ENCODE data around the gene AFAP1.

AFAP1 gene

DNA sequence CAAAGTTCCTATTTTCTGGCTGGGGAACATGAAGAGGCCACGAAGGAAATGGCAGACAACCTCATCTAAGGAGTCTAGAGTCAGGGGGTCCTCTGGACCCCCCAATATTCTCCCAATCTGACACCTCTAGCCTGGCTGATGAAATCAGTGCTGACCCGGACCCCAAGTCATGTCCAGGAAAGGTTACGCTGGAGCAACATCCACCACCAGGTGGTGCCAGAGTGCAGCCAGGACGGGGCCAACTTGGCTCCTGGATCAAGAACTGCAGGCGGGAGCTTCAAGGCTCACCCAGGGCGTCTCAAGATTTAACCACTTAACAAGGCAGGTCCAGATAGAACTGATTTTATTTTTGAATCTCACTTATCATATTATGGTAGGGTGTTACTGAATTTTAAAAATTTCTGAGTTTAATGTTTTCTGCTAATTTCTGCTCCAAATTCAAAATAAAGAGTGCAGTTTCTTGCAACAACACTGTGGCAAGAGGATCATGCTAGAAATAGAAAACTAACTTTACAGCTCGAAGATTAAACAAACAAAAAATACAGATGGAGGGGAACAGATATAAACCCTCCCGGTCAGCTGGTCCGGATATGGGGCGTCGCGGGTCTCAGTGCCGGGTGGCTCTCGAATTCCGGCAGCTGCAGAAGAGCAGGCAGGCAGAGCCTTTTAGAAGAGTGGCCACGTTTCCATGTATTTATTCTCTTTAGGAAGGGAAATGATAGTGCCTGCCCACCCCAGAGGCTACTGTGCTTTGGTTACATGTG lies 135.5 kb downstream of the AFAP1 start:
- peak; percentile 60 to 76 for DNase-seq (ENCODE audit: low read depth in 2 of 2)

DNA sequence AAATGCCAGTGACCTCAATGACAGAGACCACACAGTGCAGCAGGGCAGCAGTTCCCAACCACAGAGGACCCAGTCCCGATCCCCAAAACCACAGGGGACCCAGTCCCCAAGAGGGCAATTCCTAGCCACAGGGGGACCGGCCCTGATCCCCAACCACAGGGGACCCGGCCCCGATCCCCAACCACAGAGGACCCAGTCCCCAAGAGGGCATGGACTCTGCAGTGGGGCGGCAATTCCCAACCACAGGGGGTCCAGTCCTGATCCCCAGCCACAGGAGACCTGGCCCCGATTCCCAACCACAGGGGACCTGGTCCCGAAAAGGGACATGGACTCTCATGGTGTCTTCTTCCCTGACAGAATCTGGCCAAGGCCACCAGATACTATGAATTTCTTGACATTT lies 136.3 kb downstream of the AFAP1 start:
- DNase-seq (ENCODE audit: low read depth in 2 of 2) = no peak

DNA sequence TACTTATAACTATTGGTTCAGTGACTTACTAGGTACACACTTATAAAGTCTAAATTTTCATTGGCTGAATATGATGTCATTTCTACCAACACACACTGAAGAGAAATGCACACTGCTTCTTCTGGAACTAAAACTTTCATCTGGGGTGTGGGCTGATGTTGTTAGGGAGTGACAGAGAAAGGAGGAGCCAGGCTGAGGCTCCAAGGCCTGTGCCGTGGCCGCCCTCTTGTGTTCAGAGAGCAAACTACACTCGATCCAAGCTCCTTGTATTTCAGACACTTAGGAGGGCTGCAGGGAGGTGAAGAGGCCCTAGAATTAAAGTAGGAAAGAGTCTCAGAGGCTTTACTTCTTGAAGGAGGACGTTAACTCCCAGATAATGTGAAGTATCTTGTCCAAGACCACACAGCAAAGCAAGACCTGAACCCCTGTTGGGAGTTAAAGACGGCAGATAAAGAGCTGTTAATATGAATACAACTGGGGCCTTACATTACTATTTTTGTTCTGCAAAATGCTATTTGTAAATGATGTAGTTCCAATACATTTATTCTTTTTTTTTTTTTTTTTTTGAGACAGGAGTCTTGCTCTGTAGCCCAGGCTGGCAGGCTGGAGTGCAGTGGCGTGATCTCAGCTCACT lies 137.5 kb downstream of the AFAP1 start:
- DNase-seq (ENCODE audit: low read depth in 2 of 2) = peak; percentile 33 to 62

DNA sequence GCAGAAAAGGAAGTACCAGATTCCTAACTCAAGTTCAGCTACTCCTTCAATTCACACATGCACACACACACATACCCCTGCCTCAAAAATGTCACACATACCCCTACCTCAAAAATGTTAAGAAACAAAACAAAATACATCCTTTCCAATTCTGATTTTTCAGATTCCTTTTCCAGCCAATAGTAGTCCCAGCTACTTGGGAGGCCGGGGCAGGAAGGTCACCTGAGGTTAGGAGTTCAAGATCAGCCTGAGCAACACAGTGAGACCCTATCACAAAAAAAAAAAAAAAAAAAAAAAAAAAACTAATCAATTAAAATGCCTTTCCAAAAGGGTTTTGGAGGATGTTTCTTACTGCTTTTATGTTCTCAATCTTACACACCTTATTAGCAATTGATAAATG lies 138.0 kb downstream of the AFAP1 start:
- no peak for DNase-seq (ENCODE audit: low read depth in 2 of 2)

DNA sequence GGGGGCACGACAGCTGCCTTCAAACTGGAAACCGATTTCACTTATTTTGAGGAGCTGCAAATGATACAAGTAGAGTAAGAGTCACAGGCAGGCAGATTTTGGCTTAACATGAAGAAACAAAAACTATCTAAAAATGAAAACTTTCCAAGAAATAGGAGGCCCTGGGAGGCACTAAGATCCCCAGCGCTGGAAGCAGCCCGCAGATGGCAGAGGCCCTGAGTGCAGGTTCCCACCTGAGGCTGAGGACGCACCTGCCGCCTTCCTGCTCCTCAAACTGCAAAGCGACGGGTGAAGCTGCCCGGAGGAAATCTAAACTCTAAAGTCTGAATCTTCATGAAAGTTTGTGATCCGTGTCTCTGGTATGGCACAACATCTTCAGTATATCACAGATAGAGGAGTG lies 138.7 kb downstream of the AFAP1 start:
- no peak for DNase-seq (ENCODE audit: low read depth in 2 of 2)

- no peak for DNase-seq (ENCODE audit: low read depth in 2 of 2)
These were observed 139.3 kb downstream of the AFAP1 start for GRCh38 chr4:7800410-7800809.

DNA sequence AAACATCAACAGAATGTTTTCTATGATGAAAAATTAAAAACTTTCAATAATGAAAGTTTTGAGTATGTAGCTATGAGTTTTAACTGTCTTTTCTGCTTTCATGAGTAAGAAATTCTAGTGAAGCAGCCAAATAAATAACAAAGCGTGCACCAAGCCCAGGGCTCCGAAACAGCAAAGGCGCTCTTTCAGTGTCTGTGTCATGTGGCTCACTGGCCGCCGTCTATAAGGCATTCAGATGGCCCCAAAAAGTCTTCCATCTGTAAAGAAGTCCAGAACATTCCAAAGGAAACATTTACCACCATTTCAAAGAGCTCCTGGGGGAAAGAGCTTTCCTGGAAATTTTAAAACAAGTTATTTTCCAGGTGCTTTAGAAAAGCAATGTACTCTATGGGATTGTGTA lies 139.9 kb downstream of the AFAP1 start:
- DNase-seq (ENCODE audit: low read depth in 2 of 2) = no peak

- DNase-seq (ENCODE audit: low read depth in 2 of 2) = no peak
These were observed 140.4 kb downstream of the AFAP1 start for GRCh38 chr4:7799306-7799705.

DNA sequence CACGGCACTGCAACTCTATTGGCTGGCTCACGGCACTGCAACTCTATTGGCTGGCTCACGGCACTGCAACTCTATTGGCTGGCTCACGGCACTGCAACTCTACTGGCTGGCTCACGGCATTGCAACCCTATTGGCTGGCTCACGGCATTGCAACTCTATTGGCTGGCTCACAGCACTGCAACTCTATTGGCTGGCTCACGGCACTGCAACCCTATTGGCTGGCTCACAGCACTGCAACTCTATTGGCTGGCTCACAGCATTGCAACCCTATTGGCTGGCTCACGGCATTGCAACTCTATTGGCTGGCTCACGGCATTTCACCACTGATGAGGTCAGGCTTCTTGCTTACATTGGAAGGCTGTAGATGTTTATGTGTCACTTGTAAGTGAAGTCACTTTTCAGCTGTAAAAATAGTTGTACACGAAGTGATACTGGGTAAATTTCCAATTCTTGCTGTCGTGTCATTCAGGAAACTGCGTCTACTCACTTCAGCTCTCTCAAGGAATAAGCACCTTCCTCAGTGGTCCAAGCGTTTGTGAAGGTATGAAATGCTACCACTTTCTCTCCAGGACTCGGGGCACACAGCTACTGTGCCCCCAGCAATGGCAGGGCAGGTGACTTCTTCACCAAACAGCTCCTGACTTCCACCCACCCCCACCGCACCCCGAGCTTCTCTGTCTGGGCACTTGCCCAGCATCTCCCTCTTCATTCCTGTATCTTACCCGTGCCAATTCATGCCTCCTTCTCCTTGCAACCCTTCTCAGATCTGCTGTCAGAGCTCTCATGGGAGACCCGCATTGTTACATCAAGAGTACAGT lies 141.3 kb downstream of the AFAP1 start:
- no peak for DNase-seq (ENCODE audit: low read depth in 2 of 2)

DNA sequence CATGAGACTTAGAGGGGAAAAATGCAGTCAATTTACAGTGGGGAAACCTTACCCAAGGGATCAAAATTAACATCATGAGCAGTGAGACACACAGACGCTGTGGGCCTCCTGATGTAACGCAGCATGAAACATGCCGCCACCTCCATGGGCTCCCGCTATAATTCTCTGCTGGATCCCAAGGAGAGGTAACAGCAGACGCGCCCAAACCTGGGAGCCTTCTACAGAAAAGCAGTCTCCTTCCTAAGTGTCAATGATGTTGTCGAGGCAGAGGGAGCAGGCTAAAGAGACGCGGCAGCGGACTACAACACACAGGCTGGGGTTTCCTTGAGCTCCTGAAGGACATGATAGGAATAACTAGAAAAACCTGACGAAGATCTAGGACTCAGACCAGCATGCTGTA lies 142.3 kb downstream of the AFAP1 start:
- no peak for DNase-seq (ENCODE audit: low read depth in 2 of 2)

DNA sequence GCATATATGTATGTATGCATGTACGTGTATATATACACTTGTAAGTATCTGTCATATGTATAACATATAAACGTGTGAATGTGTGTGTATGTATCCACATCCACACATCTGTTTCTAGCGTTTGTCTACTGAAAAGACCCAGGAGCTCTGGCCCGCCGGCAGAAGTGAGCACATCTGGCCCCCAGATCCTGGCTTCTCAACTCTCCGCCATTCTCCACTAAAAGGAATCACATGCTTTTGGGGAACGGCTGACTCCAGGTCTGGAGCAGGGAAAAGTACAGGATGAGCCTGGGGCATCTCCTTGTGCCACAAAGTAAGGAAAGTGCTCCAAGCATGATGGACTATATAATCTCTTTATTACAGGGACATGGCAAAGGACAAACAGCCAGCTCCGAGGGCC lies 143.7 kb downstream of the AFAP1 start:
- DNase-seq (ENCODE audit: low read depth in 2 of 2) = no peak

GRCh38 chr4:7793186-7793585 lies 146.5 kb downstream of the AFAP1 start:
- DNase-seq (ENCODE audit: low read depth in 2 of 2) = no peak

GRCh38 chr4:7792616-7793015 lies 147.0 kb downstream of the AFAP1 start:
- no peak for DNase-seq (ENCODE audit: low read depth in 2 of 2)

- no peak for DNase-seq (ENCODE audit: low read depth in 2 of 2)
These were observed 148.7 kb downstream of the AFAP1 start for GRCh38 chr4:7790999-7791398.

DNA sequence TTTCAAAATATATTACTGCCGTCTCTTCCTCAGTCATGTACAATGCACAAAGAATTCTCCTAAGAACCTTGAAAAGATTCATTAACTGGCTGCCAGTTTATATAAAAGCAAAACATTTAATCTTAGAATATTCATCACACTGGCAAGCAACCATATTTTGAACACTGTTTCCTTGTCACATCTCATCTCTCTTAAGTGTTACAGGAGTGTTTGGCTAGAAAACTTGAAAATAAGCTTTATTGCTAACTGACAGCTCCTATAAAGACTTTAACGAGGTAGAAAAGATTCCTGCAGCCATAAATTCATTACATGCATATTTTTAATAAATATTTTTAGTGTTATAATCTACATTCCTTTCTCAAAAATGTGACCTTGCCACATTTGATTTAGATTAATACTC lies 149.6 kb downstream of the AFAP1 start:
- no peak for DNase-seq (ENCODE audit: low read depth in 2 of 2)

GRCh38 chr4:7788694-7789425 lies 150.8 kb downstream of the AFAP1 start:
- DNase-seq (ENCODE audit: low read depth in 2 of 2) = no peak

DNA sequence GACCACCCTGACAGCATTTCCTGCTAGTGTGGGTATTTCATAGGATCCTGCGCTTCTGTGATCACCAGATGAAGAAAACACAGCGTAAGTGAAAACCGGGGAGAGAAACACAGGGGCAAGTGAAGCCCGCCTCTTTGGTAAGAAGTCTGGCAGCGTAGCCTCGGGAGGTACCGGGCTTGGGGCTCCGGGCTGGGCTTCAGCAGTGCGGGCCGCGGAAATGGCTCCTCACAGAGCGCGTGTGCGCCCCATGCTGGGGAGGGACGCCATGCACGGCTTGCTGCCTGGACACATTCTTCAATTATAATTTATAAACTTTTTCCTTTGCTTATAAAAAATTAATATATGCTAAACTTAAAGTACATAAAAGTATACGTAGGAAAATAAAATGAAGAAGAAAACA lies 151.5 kb downstream of the AFAP1 start:
- DNase-seq (ENCODE audit: low read depth in 2 of 2) = no peak

DNA sequence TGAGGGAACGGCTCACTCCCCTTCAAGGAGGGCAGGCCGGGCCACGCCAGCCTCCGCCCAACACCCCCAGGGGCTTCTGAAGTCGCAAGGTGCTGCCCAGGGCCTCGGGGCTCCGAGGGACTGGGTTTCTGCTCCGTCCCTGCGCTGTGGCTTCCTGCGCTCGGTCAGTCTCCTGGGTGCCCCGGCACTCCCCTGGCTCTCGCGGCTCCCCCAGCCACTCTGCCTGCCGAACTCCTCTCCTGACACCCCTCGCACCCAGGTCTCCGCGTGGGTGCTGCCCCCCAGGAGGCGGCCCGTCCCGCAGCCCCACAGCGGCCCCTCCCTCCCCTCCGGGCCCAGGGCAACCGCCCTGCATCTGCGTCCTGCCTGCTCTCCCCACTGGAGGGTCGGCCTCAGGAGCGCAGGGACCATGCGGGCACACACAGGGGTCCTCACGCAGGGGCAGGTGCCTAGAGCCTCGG lies 151.9 kb downstream of the AFAP1 start:
- DNase-seq (ENCODE audit: low read depth in 2 of 2) = no peak

DNA sequence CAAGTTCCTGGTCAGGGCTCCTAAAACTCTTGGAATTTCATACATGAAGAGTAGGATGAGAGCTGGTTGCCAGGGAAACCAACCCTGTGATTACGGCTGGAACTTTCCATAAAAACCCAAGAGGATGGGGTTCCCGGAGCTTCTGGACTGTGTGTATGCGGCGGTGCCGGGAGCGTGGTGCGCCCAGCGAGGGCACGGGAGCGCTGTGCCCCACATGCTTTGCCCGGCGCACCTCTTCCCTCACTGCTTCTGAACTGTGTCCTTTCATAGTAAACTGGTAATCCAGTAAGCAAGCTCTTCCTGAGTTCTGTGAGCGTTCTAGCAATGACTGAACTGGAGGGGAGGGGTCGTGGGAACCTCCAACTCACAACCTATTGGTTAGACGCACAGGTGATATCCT lies 152.6 kb downstream of the AFAP1 start:
- DNase-seq (ENCODE audit: low read depth in 2 of 2) = no peak

DNA sequence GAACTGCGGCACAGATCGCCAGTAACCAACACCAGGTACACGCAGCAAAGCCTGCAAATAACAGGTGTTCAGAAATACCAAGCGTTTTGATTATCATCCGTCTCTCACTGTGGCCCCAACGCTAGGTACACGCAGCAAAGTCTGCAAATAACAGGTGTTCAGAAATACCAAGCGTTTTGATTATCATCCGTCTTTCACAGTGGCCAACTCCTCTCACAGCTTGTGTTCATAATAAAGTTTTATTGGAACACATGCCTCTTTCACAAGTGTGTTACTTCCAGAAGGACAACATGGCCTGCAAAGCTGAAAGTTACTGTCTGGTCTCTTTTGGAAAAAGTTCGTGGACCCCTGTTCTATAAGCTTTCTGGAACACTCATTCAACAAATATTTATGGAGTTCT lies 153.1 kb downstream of the AFAP1 start:
- DNase-seq (ENCODE audit: low read depth in 2 of 2) = no peak

- no peak for DNase-seq (ENCODE audit: low read depth in 2 of 2)
These were observed 153.6 kb downstream of the AFAP1 start for GRCh38 chr4:7786040-7786439.

GRCh38 chr4:7785017-7785416 lies 154.6 kb downstream of the AFAP1 start:
- DNase-seq (ENCODE audit: low read depth in 2 of 2) = no peak

Data from stimulated activated CD8-positive, alpha-beta memory T cell treated with anti-CD3 and anti-CD28 coated beads, Interleukin-7, amount 100 ng/mL, for 1 hour (primary cell).